ENCODE data around the gene APOL1.
"Not testable (repeated sequence)": the region's sequence is repeated elsewhere in the genome, so short reads cannot be mapped to it uniquely, and the experiment has no call there.

The APOL1 gene

GRCh38 chr22:36244522-36245391 is 8.2 kb upstream of the APOL1 start:
- peak; percentile 14 for DNase-seq (ENCODE audit: low read depth)

DNA sequence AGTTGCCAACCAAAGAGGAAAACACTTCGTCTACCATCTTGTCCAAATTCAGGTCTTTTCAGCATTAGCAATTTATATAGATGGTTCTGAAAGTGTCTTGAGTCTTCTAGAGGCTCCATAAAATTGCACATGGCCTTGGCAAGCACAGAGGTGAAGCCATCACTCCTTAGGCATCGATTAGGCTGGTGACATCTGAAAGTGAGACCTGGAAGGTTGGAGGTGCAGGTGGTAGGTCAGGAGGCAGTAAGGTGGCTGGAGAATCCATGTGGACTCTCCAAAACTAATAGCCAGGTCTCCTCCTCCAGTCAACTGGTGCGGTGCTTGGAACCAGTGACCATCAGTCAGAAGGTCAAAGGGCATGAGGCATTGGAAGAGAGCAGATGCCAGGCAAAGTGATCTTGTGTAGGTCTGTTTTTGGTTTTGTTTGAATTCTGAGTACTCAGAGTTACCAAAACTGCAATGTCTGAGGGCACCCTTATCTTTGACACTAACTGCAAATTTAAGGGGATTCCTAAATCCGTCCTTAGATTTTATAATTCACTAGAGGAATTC is 7.1 kb upstream of the APOL1 start:
- no peak for DNase-seq (ENCODE audit: low read depth)

DNA sequence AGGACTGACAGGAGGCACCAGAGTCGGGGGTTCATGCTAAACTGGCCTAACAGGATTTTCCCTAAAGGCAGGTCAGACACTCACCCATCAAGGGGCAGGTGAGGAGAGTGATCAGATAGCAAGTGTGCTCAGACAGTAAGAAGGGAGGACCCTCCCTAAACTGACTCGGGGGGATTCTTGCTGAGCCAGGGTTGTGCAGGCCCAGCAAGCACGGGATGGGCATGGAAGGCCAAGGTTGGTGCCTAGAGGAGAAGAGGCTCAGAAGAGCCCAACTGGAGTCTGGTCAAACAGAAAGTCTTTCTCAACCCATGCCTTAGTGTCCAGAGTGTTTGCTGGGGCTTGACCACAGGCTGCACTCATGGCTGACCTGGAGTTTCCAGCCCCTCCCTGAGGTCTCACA is 6.2 kb upstream of the APOL1 start:
- no peak for DNase-seq (ENCODE audit: low read depth)

- no peak for DNase-seq (ENCODE audit: low read depth)
These were observed 5.0 kb upstream of the APOL1 start for GRCh38 chr22:36247955-36248354.

DNA sequence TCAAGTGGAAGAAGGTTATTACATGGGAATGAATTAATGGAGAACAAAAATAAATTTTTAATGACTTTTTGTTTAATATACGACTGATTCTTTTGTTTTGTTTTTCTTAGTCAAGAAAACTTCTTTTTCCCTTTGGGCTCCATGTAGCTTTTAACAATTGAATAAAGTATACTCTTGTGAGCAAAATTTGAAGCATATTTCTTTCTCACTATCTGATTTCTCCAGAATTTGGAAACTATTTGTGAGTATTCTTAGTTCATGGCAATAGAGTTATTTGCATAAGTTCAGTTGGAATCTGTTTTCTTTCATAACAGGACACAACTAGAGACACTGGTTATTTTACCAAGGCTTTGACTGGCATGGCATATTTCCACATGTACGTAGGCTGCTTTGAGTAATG is 3.8 kb upstream of the APOL1 start:
- DNase-seq (ENCODE audit: low read depth) = no peak

DNA sequence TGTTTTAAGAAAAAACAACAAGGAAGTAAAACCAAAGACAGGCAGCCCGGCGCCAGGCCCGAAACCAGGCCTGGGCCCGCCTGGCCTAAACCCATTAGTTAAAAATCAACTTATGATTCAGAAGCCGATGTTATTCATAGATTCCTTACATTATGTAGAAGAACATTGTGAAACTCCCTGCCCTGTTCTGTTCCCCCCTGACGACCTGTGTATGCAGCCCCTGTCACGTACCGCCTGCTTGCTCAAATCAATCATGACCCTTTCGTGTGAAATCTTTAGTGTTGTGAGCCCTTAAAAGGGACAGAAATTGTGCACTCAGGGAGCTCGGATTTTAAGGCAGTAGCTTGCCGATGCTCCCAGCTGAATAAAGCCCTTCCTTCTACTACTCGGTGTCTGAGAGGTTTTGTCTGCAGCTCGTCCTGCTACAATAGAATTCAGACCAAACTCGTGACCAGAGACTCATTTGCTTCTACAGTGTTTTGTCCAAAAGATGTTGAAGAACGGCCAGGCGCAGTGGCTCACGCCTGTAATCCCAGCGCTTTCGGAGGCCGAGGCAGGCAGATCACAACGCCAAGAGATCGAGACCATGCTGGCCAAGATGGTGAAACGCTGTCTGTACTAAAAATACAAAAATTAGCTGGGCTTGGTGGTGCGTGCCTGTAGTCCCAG is 2.5 kb upstream of the APOL1 start:
- not testable (repeated sequence) for DNase-seq (ENCODE audit: low read depth)

DNA sequence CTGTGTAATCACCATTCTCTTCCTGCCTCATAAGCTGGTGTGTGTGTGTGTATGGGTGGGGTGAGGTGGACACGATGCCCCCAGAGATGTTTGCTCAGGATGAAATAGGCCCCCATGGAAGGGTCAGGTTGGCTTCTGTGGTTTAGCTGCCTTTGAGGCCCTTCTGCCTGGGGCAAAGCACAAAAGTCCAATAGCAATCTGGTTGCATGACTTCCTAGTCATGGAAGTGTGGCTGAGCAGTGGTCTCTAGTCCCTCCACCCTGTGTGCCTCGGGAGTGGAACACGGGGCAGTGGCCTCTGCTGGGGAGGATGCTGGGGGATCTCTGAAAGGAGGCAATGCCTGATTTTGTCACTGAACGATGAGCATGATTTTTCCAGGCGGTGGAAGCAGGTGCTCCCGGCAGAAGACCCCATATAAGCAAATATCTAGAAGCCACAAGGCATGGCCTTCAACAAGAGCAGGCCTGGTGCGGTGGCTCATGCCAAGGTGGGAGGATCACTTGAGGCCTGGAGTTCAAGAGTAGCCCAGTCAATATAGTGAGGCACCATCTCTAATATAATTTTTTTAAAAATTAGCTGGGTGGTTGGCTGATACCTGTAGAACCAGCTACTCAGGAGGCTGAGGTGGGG is 839 bp upstream of the APOL1 start:
- not testable (repeated sequence) for DNase-seq (ENCODE audit: low read depth)

DNA sequence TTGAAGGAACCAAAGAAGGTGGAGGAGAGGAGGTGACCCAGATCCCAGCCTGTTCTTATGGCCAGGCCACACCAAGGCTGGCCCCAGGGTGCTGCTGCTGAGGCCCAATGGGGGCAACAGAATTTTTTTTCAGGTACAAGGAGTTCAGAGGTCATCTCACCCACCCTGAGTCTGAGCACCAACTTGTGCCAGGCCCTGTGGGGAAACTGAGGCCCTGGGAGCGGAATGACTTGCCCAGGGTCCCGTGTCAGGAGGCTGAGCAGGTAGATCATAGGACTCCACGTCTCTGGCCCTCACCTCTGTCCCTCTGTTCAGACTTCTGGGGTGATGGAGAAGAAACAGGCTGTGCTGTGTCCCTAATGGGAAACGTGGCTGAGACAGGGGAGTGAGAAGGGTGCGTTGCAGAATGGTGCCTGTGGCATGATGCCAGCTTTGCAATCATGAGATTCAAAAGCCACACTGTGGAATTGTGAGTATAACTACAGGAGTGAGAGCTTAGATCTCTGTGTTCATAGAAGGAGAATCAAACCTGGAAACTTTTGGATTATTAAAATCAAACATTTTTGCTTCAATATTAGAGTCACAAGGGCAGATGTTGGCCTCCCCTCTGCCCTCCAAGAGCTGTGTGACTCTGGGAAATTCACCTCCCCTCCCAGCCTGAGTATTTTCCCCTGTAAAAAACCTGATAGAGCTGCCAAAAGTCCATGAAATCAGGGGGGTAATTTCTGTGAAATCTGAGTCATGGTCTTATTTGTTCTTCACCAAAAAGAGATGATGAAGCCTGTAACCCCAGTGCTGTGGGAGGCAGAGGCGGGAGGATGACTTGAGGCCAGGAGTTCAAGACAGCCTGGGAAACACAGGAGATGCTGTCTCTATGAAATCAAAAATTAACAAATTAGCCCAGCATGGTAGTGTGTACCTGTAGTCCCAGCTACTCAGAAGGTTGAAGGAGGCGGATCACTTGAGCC is 874 bp downstream of the APOL1 start:
- DNase-seq (ENCODE audit: low read depth) = no peak

DNA sequence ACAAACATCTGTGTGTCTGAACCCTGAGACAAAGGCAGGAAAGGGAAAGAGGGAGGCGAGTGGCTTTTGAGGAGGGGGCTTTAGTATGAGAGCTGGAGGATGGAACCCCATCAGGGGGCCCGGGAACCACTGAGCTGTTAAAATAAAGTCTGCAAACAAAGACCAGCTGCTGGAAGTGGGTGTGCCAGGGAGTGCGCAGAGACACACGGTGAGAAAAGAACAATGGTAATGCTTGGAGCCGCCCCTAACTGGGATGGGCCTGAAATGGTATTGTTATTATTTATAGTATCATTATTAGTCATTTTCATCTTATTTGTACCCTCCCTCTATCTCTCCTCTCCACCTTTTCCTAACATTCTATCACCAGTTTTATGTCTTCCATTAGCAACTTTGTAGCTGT is 2.6 kb downstream of the APOL1 start:
- DNase-seq (ENCODE audit: low read depth) = not testable (repeated sequence)

DNA sequence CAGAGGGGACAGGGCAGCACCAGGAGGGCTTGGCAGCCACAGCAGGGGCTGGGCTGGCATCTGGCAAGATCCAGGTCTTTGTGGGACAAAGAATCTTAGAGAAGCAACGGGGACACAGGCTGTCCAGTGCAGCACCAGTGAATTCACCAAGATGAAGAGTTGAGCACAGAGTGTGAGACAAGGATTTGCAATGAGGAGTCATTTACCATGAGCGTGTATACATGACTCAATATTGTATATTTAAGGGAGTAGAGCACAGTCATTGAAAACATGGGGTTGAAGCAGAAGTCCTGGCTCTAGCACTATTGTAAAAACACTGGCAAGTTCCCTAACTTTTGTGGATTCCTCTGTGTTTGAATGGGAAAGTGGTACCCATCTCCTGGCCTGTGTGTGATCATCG is 3.5 kb downstream of the APOL1 start:
- DNase-seq (ENCODE audit: low read depth) = no peak

GRCh38 chr22:36257308-36257707 is 4.4 kb downstream of the APOL1 start:
- no peak for DNase-seq (ENCODE audit: low read depth)

DNA sequence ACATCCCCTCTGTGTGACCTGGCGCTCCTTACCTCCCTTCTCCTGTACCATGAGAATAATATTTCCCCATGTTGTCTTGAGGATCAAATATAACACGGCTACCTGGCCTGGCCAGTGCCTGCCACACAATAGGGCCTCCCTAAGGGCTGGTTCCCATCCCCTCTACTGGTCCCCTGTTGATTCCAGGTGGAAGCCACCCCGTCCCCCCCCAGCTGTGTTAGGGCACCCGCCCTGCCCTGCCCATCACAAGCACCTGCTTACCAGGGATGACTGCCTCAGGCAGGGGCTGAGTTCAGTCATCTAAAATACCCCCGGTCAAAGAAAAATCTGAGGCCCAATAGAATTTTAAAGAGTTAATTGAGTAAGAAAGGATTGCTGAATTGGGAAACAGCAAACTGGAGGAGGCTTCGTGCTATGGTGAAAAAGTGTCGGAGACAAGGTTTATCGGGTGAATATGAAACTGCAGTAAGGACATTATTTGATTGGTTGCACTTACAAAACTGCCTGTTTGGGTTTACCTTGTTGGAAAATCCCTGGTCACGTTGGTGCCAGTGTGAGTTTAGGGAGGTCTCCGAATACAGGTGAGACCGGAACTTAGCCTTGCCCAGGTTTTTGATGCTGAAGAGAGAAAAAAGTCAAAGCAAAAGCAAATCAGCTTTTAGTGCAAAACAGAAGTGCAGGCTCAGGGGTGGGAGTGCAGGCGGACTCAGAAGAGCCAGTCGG is 5.2 kb downstream of the APOL1 start:
- no peak for DNase-seq (ENCODE audit: low read depth)

DNA sequence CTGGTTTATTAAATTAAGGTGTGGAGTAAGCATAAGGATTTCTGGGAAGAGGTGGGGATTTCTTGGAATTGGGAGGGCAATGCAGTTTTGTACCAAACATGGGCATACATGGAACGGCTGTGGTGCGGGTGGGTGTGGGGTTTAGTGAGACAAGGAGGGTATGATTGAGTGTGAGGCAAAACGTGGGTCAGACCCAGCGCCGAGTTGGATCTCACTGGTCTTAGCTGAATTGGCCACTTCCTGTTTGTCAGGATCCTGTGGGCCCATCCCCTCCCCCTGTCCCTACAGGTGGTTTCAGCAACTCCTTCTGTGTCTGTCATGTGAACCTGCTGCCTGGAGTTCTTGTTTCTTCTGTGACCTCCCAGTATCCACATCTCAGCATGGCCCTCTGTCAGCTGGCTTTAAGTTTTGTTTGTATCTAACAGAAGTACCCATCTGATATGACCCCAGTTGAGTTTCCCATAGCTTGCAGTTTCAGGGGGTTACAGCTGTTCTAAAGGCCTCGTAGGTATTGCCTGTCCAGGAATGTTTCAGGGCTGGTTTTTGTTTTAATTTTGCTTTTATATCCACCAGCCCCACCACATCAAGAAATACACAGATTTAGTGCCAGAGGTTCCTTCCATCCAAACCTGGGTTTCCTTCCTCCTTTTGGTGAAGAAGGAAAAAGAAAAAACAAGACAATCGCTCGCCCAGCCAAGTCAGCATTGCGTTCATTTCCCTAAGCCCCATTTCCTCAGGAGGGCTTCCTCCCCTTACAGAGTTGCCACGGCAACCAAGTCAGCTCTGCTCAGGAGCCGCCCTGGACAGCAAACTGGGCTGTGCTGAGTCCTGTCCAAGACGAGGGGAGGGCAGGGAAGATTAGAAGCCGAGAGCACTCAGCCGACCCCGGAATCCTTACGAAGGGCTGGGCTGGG is 6.0 kb downstream of the APOL1 start:
- DNase-seq (ENCODE audit: low read depth) = no peak

DNA sequence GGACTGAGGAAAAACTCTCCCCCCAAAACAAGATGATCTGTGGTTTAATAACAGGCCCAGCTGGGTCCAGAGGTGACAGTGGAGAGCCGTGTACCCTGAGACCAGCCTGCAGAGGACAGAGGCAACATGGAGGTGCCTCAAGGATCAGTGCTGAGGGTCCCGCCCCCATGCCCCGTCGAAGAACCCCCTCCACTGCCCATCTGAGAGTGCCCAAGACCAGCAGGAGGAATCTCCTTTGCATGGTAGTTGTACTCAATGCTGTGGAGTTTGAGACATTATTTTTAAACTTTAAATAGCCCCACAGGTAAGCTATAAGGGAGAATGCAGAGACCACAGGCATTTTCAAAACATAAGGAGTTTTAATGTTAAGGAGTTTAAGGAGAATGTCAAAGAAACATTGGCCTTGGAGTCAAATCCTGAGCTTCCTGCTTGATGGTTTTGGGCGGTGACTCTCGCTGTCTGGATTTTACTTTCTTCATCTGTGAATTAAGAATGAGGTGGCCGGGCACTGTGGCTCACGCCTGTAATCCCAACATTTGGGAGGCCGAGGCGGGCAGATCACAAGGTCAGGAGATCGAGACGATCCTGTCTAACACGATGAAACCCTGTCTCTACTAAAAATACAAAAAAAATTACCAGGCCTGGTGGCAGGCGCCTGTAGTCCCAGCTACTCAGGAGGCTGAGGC is 6.8 kb downstream of the APOL1 start:
- DNase-seq (ENCODE audit: low read depth) = no peak

DNA sequence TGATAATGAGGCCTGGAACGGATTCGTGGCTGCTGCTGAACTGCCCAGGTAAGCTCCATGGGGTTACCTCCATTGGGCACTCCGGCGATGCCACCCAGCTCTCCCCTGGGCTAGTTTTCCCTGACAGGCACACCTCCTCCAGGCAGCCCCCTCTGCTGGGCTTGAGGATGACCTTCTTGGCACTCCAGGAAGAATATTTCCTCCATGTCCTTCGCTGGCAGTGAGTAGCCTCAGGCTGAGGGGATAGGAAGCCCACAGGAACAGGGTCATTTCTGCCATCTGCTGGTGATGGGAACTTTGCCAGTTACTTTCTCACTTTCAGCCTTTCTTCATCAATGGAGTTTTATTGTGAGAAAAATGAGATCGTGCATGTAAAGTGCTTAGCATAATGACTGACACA is 8.7 kb downstream of the APOL1 start:
- not testable (repeated sequence) for DNase-seq (ENCODE audit: low read depth)

DNA sequence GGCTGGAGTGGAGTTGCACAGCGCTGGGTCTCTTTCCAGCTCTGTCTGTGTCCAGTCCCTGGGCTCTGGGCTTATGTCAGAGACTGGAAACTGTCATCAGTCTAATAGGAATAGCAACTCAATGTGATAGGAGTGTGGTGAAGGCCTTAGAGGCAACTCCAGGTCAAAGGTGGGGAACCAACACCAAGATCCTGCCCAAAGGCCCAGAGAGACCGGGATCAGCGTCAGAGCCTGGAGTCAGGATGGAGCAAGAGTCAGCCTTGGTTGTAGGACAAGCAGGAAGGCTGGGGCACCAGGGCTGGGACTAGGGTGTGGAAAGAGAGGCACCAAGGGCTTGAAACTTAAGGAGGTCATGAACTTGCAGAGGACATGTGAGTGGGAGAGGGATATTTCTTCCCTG is 9.4 kb downstream of the APOL1 start:
- not testable (repeated sequence) for DNase-seq (ENCODE audit: low read depth)

DNA sequence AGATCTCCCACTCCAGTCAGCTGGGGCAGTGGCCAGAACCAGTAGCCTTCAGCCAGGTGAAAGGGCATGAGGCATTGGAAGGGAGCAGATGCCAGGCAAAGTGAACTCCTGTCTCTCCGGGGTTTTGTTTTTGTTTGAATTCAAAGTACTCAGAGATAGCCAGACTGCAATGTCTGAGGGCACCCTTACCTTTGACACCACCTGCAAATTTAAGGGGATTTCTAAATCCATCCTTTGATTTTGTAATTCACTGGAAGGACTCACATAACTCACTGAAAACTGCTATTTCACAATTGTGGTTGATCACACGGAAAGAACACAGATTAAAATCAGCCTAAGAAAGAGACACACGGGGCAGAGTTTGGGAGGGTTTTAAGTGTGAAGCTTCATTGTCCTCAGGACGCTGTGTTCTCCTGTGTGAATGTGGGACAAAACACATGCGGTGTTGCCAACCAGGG is 10.3 kb downstream of the APOL1 start:
- DNase-seq (ENCODE audit: low read depth) = not testable (repeated sequence)

DNA sequence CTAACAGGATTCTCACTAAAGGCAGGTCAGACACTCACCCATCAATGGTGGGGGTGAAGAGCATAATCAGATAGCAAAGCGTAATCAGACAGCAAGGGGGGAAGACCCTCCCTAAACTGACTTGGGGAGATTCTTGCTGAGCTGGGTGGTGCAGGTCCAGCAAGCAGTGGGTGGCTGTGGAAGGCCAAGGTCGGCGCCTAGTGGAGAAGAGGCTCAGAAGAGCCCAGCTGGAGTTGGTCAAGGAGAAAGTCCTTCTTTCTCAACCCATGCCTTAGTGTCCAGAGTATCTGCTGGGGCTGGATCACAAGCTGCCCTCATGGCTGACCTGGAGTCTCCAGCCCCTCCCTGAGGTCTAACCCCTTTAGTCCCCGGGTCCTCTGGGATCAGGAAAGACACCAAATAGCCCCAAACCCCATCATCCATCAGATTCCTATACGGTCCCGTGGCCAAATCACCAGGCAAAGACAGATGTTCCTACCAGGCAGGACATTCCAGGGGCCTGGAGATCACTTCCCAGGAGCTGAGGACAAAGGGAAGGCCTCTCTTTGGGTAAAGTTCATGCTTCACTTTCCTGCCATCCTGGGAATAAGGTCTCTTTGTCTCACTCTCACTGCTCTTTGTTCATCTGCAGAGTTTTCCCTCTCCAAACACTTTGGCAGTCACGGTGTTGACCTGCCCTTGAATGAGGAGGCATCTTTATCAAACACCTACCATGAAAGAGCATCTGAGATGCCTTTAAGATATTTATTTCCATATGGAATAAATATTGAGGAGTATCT is 11.1 kb downstream of the APOL1 start:
- not testable (repeated sequence) for DNase-seq (ENCODE audit: low read depth)

Data from HS-27A (cell line).